Lung microvascular endothelial cell (primary cell): Measurements from ENCODE around the gene PRAMEF12. TPM values are rescaled to one million over a fixed set of nuclear protein-coding genes. Genes with fewer than 3 reads are reported as not detected.
"Not testable (repeated sequence)": the region's sequence is repeated elsewhere in the genome, so short reads cannot be mapped to it uniquely, and the experiment has no call there.

Experiments used
- DNase-seq, 2 donors: peaks; one replicate each; pipeline versions ENCODE4 v3.0.0 to v3.0.0-alpha.2; 2010; ENCODE audit warnings: low read depth in 2 of 2
- total RNA-seq: library from RNA; depleted of rRNA; stranded (reverse); fragments of >200 nt; gene quantifications from 2 replicates; pipeline ENCODE4 v1.2.1, GENCODE V29; 2014

The PRAMEF12 gene
- total RNA-seq: not detected in 2 replicates

GRCh38 chr1:12773438-12773837 lies at the start of gene PRAMEF12:
PRAMEF12 (plus strand) TSS chr1:12773738; CDS start chr1:12774868, 1,130 bp downstream.
- no peak for DNase-seq

- no peak for DNase-seq
Measured at GRCh38 chr1:12728391-12728790, 45.1 kb upstream of the PRAMEF12 start.

- DNase-seq: no peak
Measured at GRCh38 chr1:12730156-12730555, 43.4 kb upstream of the PRAMEF12 start.

- not testable (repeated sequence) for DNase-seq
Measured at GRCh38 chr1:12731084-12731483, 42.5 kb upstream of the PRAMEF12 start.

DNA sequence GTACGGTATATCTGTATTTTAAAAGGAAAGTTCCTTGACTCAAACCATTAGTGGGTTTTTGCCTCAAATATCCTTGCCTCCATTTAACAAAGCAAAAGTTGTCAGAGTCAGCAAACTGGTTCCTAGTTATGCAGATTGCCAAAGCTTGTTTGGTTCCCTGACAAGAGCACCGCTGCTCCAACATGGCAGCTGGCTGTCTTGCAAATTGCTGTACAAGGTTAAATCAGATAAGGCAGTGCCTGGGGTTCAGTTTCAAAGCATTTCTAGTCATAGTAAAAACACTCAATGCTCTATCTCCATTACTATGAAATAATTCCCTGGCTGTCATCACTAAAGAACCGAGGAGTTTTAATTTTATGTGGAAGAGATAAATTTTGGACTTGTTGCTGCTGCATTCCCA lies 38.9 kb upstream of the PRAMEF12 start:
- no peak for DNase-seq

DNA sequence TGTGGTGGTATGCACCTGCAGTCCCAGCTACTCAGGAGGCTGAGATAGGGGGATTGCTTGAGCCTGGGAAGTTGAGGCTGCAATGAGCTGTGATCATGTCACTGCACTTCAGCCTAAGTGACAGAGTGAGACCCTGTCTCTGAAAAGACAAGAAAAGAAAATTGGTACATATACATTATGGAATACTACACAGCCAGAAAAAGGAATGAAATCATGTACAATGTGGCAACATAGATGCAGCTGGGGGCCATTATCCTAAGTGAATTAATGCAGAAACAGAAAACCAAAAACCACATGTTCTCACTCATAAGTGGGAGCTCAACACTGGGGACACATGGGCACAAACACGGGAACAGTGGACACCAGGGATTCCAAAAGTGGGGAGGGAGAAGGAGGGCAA lies 34.6 kb upstream of the PRAMEF12 start:
- no peak for DNase-seq

DNA sequence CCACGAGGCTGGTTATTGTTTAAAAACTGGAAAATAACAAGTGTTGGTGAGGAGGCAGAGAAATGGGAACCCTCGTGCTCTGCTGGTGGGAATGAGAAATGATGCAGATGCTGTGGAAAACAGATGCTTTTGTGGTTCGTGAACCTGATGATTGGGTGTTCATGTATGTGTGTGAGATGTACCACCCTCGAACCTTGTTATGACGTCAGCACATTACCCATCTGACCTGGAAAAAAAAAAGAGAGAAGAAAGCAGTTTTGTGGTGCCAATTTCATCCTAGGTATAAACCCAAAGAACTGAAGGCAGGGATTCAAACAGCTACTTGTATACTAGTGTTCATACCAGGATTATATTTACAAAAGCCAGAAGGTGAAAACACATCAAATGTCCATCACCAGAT lies 33.9 kb upstream of the PRAMEF12 start:
- DNase-seq: no peak

DNA sequence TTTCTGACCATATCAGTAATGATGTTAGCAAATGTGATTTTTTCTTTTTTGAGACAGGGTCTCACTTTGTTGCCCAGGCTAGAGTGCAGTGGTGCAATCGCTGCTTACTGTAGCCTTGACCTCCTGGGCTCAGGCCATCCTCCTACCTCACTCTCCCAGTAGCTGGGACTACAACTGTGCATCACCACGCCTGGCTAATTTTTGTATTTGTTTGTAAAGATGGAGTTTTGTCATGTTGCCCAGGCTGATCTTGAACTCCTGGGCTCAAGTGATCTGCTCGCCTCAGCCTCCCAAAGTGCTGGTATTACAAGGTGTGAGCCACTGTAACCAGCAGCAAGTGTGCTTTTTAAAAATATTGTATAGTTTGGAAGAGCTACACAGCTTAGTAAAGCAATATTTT lies 31.6 kb upstream of the PRAMEF12 start:
- no peak for DNase-seq

GRCh38 chr1:12745126-12745991 lies 28.2 kb upstream of the PRAMEF12 start:
- DNase-seq: no peak

- no peak for DNase-seq
Measured at GRCh38 chr1:12745992-12746323, 27.6 kb upstream of the PRAMEF12 start, which contains the start of gene CFAP107. CFAP107 (plus strand) TSS chr1:12746200; CDS start chr1:12746431, 231 bp downstream.

GRCh38 chr1:12748778-12749355 lies 24.7 kb upstream of the PRAMEF12 start:
- no peak for DNase-seq

DNA sequence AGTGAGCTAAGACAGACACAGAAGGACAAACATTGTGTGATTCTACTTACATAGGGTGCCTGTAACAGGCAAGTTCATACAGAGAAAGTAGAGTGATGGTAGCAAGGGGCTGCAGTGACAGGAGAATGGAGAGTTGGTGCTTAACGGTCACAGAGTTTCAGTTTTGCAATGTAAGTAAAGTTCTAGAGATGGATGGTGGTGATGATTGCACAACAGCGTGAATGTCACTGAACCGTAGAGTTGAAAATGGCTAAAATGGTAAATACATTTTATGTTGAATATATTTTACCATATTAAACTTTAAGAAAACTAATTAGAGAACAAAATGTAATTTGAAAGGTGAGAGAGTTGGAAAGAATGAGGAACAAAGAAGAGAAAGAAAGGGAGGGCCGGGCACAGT lies 18.8 kb upstream of the PRAMEF12 start:
- DNase-seq: no peak

- no peak for DNase-seq
Measured at GRCh38 chr1:12756273-12756672, 17.3 kb upstream of the PRAMEF12 start.

DNA sequence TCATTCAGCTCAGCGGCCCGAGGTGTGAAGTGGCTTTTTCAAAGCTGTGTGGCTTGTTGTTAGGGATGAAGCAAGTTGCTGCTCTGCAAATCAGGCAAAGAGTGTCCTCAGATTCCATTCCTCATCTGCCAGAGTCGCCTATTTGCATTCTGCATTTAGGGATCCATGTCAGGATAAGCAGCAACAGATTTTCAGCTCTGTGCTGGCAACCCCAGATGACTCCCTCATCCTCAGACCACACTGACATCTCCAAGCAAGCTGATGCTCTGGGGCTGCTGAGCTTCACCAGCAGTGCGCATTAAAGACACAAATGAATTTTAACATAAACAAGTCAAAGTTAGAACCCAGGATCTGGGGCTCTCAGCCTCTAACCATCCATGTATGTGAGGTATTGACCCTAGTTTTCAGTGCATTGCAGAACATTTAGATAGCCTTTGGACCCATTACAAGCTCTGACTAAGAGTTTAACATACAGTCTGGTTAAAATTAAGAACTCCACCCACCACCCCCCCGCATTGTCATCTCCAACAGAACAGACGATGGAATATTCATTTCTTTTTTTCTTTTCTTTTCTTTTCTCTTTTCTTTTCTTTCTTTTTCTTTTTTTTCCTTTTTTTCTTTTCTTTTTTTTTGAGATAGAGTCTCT lies 16.6 kb upstream of the PRAMEF12 start:
- DNase-seq: no peak

DNA sequence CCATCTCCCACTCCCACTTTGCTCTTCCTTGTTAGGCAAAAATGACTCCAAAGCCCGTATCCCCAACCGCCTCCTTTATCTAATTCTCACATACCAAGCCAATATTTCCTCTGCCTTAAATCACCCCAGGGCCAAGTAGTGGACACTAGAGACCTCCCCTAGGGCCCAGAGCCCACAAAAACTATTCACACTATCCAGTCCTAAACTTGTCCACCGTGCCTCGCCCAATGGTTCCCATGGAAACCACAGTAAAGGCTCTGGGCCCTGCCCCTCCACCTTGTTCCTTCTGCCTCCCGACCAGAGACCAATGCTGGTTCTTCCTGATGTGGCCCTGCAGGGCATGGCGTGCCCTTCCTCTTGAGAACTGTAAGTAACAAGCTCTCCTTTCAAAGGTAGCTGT lies 15.7 kb upstream of the PRAMEF12 start:
- no peak for DNase-seq

DNA sequence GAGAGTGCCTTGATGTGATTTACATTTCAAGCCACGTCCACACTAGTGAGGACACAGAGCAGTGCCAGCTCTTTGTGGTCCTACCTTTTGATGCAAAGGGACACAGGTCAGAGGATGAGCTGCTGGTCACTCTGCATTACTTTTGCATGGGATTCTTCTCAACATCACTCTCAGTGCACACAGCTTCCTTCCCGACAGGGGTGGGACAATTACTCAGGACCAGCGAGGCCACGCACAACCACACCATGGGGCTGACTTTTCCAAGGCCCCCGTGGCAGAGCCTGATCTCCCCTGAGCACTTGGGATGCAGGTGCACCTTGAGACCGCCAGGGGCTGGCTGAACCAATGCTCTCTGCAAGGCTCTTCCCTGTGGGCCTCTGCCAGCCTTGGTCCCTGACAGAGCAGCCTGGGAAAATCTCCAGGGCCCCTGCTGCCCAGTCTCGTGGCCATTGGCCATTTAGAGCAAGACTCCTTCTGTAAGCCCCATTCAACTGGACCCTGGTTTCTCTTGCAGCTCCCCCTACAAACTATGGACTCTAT lies 13.2 kb upstream of the PRAMEF12 start:
- DNase-seq: no peak

DNA sequence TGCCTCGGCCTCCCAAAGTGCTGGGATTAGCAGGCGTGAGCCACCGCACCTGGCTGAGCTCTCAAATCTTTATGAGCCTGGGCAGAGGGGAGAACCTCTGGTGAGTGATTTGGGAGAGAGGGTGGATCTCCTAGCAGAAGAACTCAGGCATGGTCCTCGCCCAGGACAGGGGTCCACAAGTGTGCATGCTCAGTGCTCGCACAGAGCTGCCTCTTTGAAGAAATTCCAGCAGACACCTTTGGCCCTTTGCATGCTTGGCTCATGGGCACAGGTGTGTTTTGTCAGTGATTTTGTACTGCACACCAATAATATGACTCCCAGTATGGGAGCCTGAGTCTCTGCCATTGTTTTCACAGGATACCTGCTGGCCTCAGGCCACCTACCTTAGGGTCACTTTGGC lies 11.8 kb upstream of the PRAMEF12 start:
- no peak for DNase-seq

GRCh38 chr1:12762766-12763165 lies 10.8 kb upstream of the PRAMEF12 start:
- DNase-seq: no peak

- no peak for DNase-seq
Measured at GRCh38 chr1:12763479-12763878, 10.1 kb upstream of the PRAMEF12 start.

DNA sequence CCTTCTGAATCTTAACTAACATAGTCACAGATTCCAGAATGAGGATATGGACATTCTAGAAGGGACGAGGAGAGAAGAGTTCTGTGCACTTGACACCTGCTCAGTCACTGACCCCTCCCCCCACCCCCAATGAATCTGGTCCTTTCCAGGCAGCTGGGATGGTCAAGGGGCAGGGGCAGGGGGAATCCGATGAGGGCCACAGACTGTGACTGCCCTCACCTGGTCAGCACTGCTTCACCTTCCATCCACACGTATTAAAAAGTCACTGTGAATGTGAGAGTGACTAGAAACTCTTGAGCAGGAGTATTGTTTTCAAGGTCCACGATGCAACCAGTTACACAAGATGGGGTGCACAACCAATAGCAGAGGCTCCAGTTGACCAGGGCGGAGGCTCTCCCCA lies 9.5 kb upstream of the PRAMEF12 start:
- no peak for DNase-seq

DNA sequence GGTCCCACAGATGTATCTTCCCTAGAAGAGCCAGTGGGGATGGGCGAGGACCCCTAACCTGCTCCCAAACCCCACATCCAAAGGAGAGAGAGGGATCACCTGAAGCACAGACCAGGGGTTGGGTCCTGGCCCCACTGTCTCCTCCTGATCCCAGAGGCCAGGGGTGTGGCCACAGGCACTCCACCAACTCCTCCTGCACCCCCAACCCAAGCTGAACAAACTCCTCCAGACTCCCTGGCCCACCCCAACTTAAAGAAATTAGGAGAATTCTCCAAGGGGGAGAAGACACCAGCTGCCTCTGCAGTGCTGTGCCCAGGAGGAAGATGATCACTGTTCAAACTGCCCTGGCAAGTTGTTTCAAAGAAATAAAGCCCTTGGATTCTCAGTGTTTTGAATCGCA lies 4.5 kb upstream of the PRAMEF12 start:
- no peak for DNase-seq

GRCh38 chr1:12769976-12770505 lies 3.5 kb upstream of the PRAMEF12 start:
- DNase-seq: no peak
